Smooth muscle cell (in vitro differentiated cells): ENCODE results near the gene ZBTB1. TPM values are rescaled to one million over a fixed set of nuclear protein-coding genes. Genes with fewer than 3 reads are reported as not detected.
"Not testable (repeated sequence)": the region's sequence is repeated elsewhere in the genome, so short reads cannot be mapped to it uniquely, and the experiment has no call there.

ENCODE experiments used
- DNase-seq: peaks from one replicate; lab custom pipeline; 2025; ENCODE audit not compliant: unreplicated experiment; lab: John Stamatoyannopoulos, UW
- H2AFZ ChIP-seq: fragments of 200-600 bp; sonication (generic); 2 replicates; pipeline ENCODE4 v1.6.0; 2016; ENCODE audit warnings: antibody characterized with exemption, low read depth, mild to moderate bottlenecking
- H3F3A ChIP-seq: fragments of 200-600 bp; sonication (generic); 2 replicates; pipeline ENCODE4 v1.6.0; 2017; ENCODE audit warnings: antibody characterized with exemption, low read depth
- H3K27ac ChIP-seq: fragments of 200-600 bp; sonication (generic); 2 replicates; pipeline ENCODE4 v1.5.1; 2016; ENCODE audit warnings: low read depth, mild to moderate bottlenecking
- H3K27me3 ChIP-seq: fragments of 200-600 bp; sonication (generic); 2 replicates; pipeline ENCODE4 v1.6.1; 2016; ENCODE audit warnings: low read depth, mild to moderate bottlenecking
- H3K36me3 ChIP-seq: fragments of 200-600 bp; sonication (generic); 2 replicates; pipeline ENCODE4 v1.5.1; 2016; ENCODE audit warnings: low read depth
- H3K4me1 ChIP-seq: fragments of 200-600 bp; sonication (generic); 2 replicates; pipeline ENCODE4 v1.5.1; 2016; ENCODE audit warnings: low read depth
- H3K4me2 ChIP-seq: fragments of 200-600 bp; sonication (generic); 2 replicates; pipeline ENCODE4 v1.6.0; 2016; ENCODE audit warnings: mild to moderate bottlenecking
- H3K4me3 ChIP-seq: fragments of 200-600 bp; sonication (generic); 2 replicates; pipeline ENCODE4 v1.5.1; 2016; ENCODE audit warnings: mild to moderate bottlenecking
- H3K79me2 ChIP-seq: fragments of 200-600 bp; sonication (generic); 2 replicates; pipeline ENCODE4 v1.6.0; 2016; ENCODE audit warnings: low read depth, mild to moderate bottlenecking
- H3K9ac ChIP-seq: fragments of 200-600 bp; sonication (generic); 2 replicates; pipeline ENCODE4 v1.6.0; 2016; ENCODE audit warnings: low read depth
- H3K9me3 ChIP-seq: fragments of 200-600 bp; sonication (generic); replicated peaks from 2 replicates; pipeline ENCODE4 v1.5.1; 2016; ENCODE audit warnings: low read depth
- H4K20me1 ChIP-seq: fragments of 200-600 bp; sonication (generic); 2 replicates; pipeline ENCODE4 v1.6.0; 2016; ENCODE audit warnings: low read depth
- CTCF ChIP-seq: fragments of 200-600 bp; sonication (generic); IDR thresholded peaks from 2 replicates; pipeline ENCODE4 v1.5.1; 2017; ENCODE audit warnings: borderline replicate concordance, mild to moderate bottlenecking, antibody characterized with exemption; ENCODE audit not compliant: insufficient read depth, poor library complexity, severe bottlenecking
- WGBS: methylation state at CpG from one replicate; pipeline ENCODE4 v1.1.7; 2016; ENCODE audit warnings: low lambda C conversion rate; 5-methylcytosine and 5-hydroxymethylcytosine counted together
- polyA plus RNA-seq: library from polyadenylated mRNA; unstranded; fragments of >200 nt; fragmentation: Nextera tagmentation; extraction: Ambion mirVana; gene quantifications from 2 replicates; pipeline ENCODE4 v1.2.1, GENCODE V29; 2016
- total RNA-seq: library from RNA; depleted of rRNA; stranded (reverse); fragments of >200 nt; gene quantifications from 2 replicates; pipeline ENCODE4 v1.2.3, GENCODE V29; 2014

The ZBTB1 gene
- total and polyA plus RNA-seq, 2 experiments from 2014 or later = 41.3 to 82.9 TPM

- no peak overlapping the region for H3K4me3 ChIP-seq
- no peak for DNase-seq
- H3F3A ChIP-seq = no peaks in the 10 kb centered on the region
- no peaks in the 10 kb centered on the region for H3K9me3 ChIP-seq
- no peak overlapping the region for H2AFZ ChIP-seq
- H3K4me2 ChIP-seq = peak overlapping the region; percentile 81
- H3K4me1 ChIP-seq = no peaks in the 10 kb centered on the region
- no peak for TF ChIP-seq CTCF
- 80% methylated on average over 7 of the region's 7 CpGs for WGBS
- no peak overlapping the region for H3K27ac ChIP-seq
- no peak overlapping the region for H3K9ac ChIP-seq
- no peaks in the 10 kb centered on the region for H3K79me2 ChIP-seq
- H4K20me1 ChIP-seq = no peaks in the 10 kb centered on the region
- no peaks in the 10 kb centered on the region for H3K27me3 ChIP-seq
- no peaks in the 10 kb centered on the region for H3K36me3 ChIP-seq
Measured at GRCh38 chr14:64550621-64551333, 46.2 kb downstream of the ZBTB1 start.

- TF ChIP-seq CTCF = no peak
- H3K27me3 ChIP-seq = no peaks in the 10 kb centered on the region
- H3K9me3 ChIP-seq = no peaks in the 10 kb centered on the region
- no peak overlapping the region for H3K27ac ChIP-seq
- no peaks in the 10 kb centered on the region for H3K79me2 ChIP-seq
- 61% methylated on average over 4 of the region's 4 CpGs for WGBS
- H3K9ac ChIP-seq = no peak overlapping the region
- H3K36me3 ChIP-seq = no peaks in the 10 kb centered on the region
- H3K4me2 ChIP-seq = no peak overlapping the region
- no peaks in the 10 kb centered on the region for H3F3A ChIP-seq
- no peaks in the 10 kb centered on the region for H3K4me1 ChIP-seq
- no peak overlapping the region for H2AFZ ChIP-seq
- H3K4me3 ChIP-seq = no peak overlapping the region
- DNase-seq = no peak
- no peaks in the 10 kb centered on the region for H4K20me1 ChIP-seq
Measured at GRCh38 chr14:64554556-64554955, 50.0 kb downstream of the ZBTB1 start.

- no peak for TF ChIP-seq CTCF
- no peaks in the 10 kb centered on the region for H3K9me3 ChIP-seq
- H4K20me1 ChIP-seq = no peaks in the 10 kb centered on the region
- H3F3A ChIP-seq = no peaks in the 10 kb centered on the region
- no peaks in the 10 kb centered on the region for H3K4me1 ChIP-seq
- DNase-seq = no peak
- no peaks in the 10 kb centered on the region for H3K79me2 ChIP-seq
- H3K36me3 ChIP-seq = no peaks in the 10 kb centered on the region
- H3K4me2 ChIP-seq = no peak overlapping the region
- no peaks in the 10 kb centered on the region for H3K27me3 ChIP-seq
- H2AFZ ChIP-seq = no peak overlapping the region
- H3K27ac ChIP-seq = no peak overlapping the region
- H3K9ac ChIP-seq = no peak overlapping the region
- 69% methylated on average over 5 of the region's 5 CpGs for WGBS
- no peak overlapping the region for H3K4me3 ChIP-seq
Measured at GRCh38 chr14:64556526-64556925, 52.0 kb downstream of the ZBTB1 start.

GRCh38 chr14:64558216-64558615, 53.6 kb downstream of the ZBTB1 start:
- WGBS = 98% methylated on average over 2 of the region's 2 CpGs

More at GRCh38 chr14:64558216-64558615, 53.6 kb downstream of the ZBTB1 start:
- not testable (repeated sequence) for H3K36me3 ChIP-seq, H3K4me2 ChIP-seq, H3F3A ChIP-seq, H3K9ac ChIP-seq, H3K79me2 ChIP-seq, H4K20me1 ChIP-seq, H3K9me3 ChIP-seq, DNase-seq, H3K4me3 ChIP-seq, H3K4me1 ChIP-seq, H3K27me3 ChIP-seq, H2AFZ ChIP-seq, H3K27ac ChIP-seq
